GM12878 (cell line): ENCODE results near the gene CAPN10. TPM values are rescaled to one million over a fixed set of nuclear protein-coding genes. Genes with fewer than 3 reads are reported as not detected.
A peak's percentile ranks its signal among the peaks of the same experiment; 100 is the strongest.
"Not testable (repeated sequence)": the region's sequence is repeated elsewhere in the genome, so short reads cannot be mapped to it uniquely, and the experiment has no call there.

ENCODE experiments used
- ATAC-seq: fragments of 200-7000 bp; cut with Tn5 transposase; 3 replicates; pipeline ENCODE4 v1.9.1; 2020; ENCODE audit warnings: mild to moderate bottlenecking, moderate library complexity
- BruUV-seq: library from RNA; stranded (reverse); fragments of 400-500 nt; replicated peaks from 2 replicates; lab custom pipeline; 2021; lab: Mats Ljungman, UMichigan
- CTCF ChIA-PET: fragments of 300-600 bp; sonication (Branson Sonifier 250); formaldehyde crosslinking; extraction: SDS; loops from one replicate; lab custom pipeline; 2021; ENCODE audit warnings: inconsistent platforms; lab: Yijun Ruan, JAX
- POLR2A ChIA-PET: fragments of 350-600 bp; formaldehyde crosslinking; extraction: SDS; loops from one replicate; lab custom pipeline; 2021; ENCODE audit warnings: inconsistent platforms; lab: Charles Lee
- RAD21 ChIA-PET: fragments of 300-600 bp; sonication (Branson Sonifier 250); formaldehyde crosslinking; loops from one replicate; lab custom pipeline; 2023; ENCODE audit warnings: antibody characterized with exemption; ENCODE audit not compliant: unreplicated experiment; lab: Charles Lee
- SMC1A ChIA-PET: fragments of 300-600 bp; sonication (Branson Sonifier 250); formaldehyde crosslinking; loops from one replicate; lab custom pipeline; 2023; ENCODE audit not compliant: unreplicated experiment, uncharacterized antibody; lab: Charles Lee
- DNase-seq: peaks from one replicate; pipeline ENCODE4 v3.0.0-alpha.2; 2011; ENCODE audit warnings: low read depth, low spot score
- FAIRE-seq: peaks from 3 replicates; lab custom pipeline; 2011; peaks lifted over from hg19 to GRCh38; lab: Jason Lieb, UNC
- H2AFZ ChIP-seq: 2 replicates; pipeline ENCODE4 v1.6.0; 2011; ENCODE audit warnings: low read depth, low read length, control low read depth; ENCODE audit not compliant: control insufficient read depth
- H3K27ac ChIP-seq: 2 replicates; pipeline ENCODE4 v1.5.1; 2011; ENCODE audit warnings: control low read depth; ENCODE audit not compliant: control insufficient read depth, insufficient read depth
- H3K27me3 ChIP-seq, 2 experiments: replicated peaks in 1 of 2; 2 replicates each; pipeline versions ENCODE4 v1.6.0 to v1.6.1; 2011; ENCODE audit warnings: low read length in 1 of 2; ENCODE audit not compliant: control insufficient read depth in 2 of 2, insufficient read depth in 2 of 2
- H3K36me3 ChIP-seq, 2 experiments: 2 replicates each; pipeline ENCODE4 v1.5.1; 2011; ENCODE audit warnings: low read length in 1 of 2; ENCODE audit not compliant: control insufficient read depth in 2 of 2, insufficient read depth in 2 of 2
- H3K4me1 ChIP-seq: 2 replicates; pipeline ENCODE4 v1.6.1; 2011; ENCODE audit warnings: mild to moderate bottlenecking, low read length, moderate library complexity, mixed read lengths; ENCODE audit not compliant: control insufficient read depth, insufficient read depth
- H3K4me2 ChIP-seq: 2 replicates; pipeline ENCODE4 v1.6.0; 2011; ENCODE audit warnings: control low read depth; ENCODE audit not compliant: control insufficient read depth, insufficient read depth
- H3K4me3 ChIP-seq: fragments of 200-600 bp; sonication (generic); 2 replicates; pipeline ENCODE4 v1.5.1; 2016
- H3K79me2 ChIP-seq: 2 replicates; pipeline ENCODE4 v1.6.0; 2011; ENCODE audit warnings: low read length; ENCODE audit not compliant: control insufficient read depth, insufficient read depth
- H3K9ac ChIP-seq: 2 replicates; pipeline ENCODE4 v1.8.0; 2011; ENCODE audit warnings: low read length, control low read depth, mixed read lengths; ENCODE audit not compliant: control insufficient read depth, insufficient read depth
- H3K9me3 ChIP-seq: replicated peaks from 3 replicates; pipeline ENCODE4 v1.5.1; 2011; ENCODE audit warnings: mild to moderate bottlenecking, low read length; ENCODE audit not compliant: control insufficient read depth, insufficient read depth
- H4K20me1 ChIP-seq: 2 replicates; pipeline ENCODE4 v1.6.0; 2011; ENCODE audit not compliant: control insufficient read depth, insufficient read depth
- CHD1 ChIP-seq: IDR thresholded peaks from 2 replicates; pipeline ENCODE4 v1.6.1; 2012; ENCODE audit warnings: low read depth, low read length, improper control_type of control experiment
- MTA2 ChIP-seq: fragments of 450-650 bp; IDR thresholded peaks from 2 replicates; pipeline ENCODE4 v1.6.1; 2016; ENCODE audit warnings: low read depth, mild to moderate bottlenecking, moderate library complexity
- MTA3 ChIP-seq: IDR thresholded peaks from 2 replicates; pipeline ENCODE4 v1.6.1; 2012; ENCODE audit warnings: low read length, inconsistent platforms, borderline replicate concordance
- MYC ChIP-seq: IDR thresholded peaks from 2 replicates; pipeline ENCODE4 v1.6.1; 2011; ENCODE audit warnings: mild to moderate bottlenecking, low read length, moderate library complexity, inconsistent platforms; ENCODE audit not compliant: insufficient read depth, insufficient replicate concordance, insufficient read length, severe bottlenecking
- NBN ChIP-seq: fragments of 450-650 bp; IDR thresholded peaks from 2 replicates; pipeline ENCODE4 v1.6.1; 2016
- NFIC ChIP-seq: IDR thresholded peaks from 2 replicates; pipeline ENCODE4 v1.6.1; 2012; ENCODE audit warnings: low read depth, mild to moderate bottlenecking, inconsistent platforms, low read length, moderate library complexity
- NFYA ChIP-seq: IDR thresholded peaks from 2 replicates; pipeline ENCODE4 v1.6.1; 2011; ENCODE audit warnings: low read depth, mild to moderate bottlenecking, low read length, improper control_type of control experiment, borderline replicate concordance
- NR2C1 ChIP-seq: fragments of 450-650 bp; IDR thresholded peaks from 2 replicates; pipeline ENCODE4 v1.6.1; 2017; ENCODE audit warnings: antibody characterized with exemption, mild to moderate bottlenecking, moderate library complexity
- POLR2AphosphoS2 ChIP-seq: IDR thresholded peaks from 2 replicates; pipeline ENCODE4 v1.6.1; 2011; ENCODE audit warnings: low read depth, mild to moderate bottlenecking, low read length, improper control_type of control experiment, moderate library complexity
- RAD51 ChIP-seq: fragments of 450-650 bp; IDR thresholded peaks from 2 replicates; pipeline ENCODE4 v1.6.1; 2016; ENCODE audit warnings: moderate library complexity, mild to moderate bottlenecking, inconsistent platforms
- WGBS: methylation state at CpG from one replicate; pipeline ENCODE4 v1.1.6; 2016; ENCODE audit warnings: low lambda C conversion rate; ENCODE audit not compliant: insufficient replicate concordance, insufficient coverage; ENCODE audit errors: missing lambda C conversion rate; 5-methylcytosine and 5-hydroxymethylcytosine counted together
- in situ Hi-C: fragments of 300-500 bp; cut with MboI; formaldehyde crosslinking; loops from 9 replicates; pipeline ENCODE4 v1.14.3; 2018; ENCODE audit warnings: mixed read lengths
- intact Hi-C: fragments of 100-400 bp; cut with micrococcal nuclease; formaldehyde crosslinking; loops from one replicate; pipeline ENCODE4 v1.14.2; 2022; ENCODE audit not compliant: unreplicated experiment
- polyA plus RNA-seq, 11 experiments: library from polyadenylated mRNA; depleted of rRNA in 4 of 11; unstranded in 6 of 11; stranded (reverse) in 5 of 11; fragments of >200 nt; fragmentation: Nextera tagmentation in 4 of 11; fragmentation: Illumina TruSeq in 1 of 11; extraction: Ambion mirVana in 4 of 11; extraction: Trizol in 1 of 11; gene quantifications; 1 replicate in 1 of 11; 2 replicates in 10 of 11; pipeline versions ENCODE4 v1.2.1 to v1.2.3, GENCODE V29; 2011 to 2016; ENCODE audit warnings: inconsistent platforms in 2 of 11, missing spikeins in 2 of 11, low read depth in 1 of 11
- total RNA-seq, 4 experiments: library from RNA; depleted of rRNA in 3 of 4; stranded (reverse); fragments of >200 nt in 3 of 4; fragmentation: Illumina TruSeq in 1 of 4; extraction: Trizol in 1 of 4; gene quantifications; 2 replicates each; pipeline versions ENCODE4 v1.2.1 to v1.2.3, GENCODE V29; 2013 to 2021
- TF ChIP-seq, protein P1 (sequence below): IDR thresholded peaks from 2 replicates; pipeline ENCODE4 v1.6.1; 2011; ENCODE audit warnings: borderline replicate concordance, low read depth, mild to moderate bottlenecking, moderate library complexity, mixed read lengths, low read length; ENCODE audit not compliant: insufficient read depth; ENCODE audit errors: extremely low read length

CAPN10 gene
- total and polyA plus RNA-seq, 10 of the 15 experiments (the other 5 are each of a cell fraction or from before 2014, with no cell fraction given), result 0.37 to 40.6 (median 17.5) TPM

GRCh38 chr2:240561325-240561971 lies 25.1 kb upstream of the CAPN10 start (continued):
- TF ChIP-seq POLR2AphosphoS2, result no peak
- no peak; the same call in 1 of the 2 replicates for TF ChIP-seq NBN
- TF ChIP-seq RAD51, result peak; percentile 63
- no peak for TF ChIP-seq NFYA
- no peak for TF ChIP-seq NFIC
- TF ChIP-seq, protein P1, sequence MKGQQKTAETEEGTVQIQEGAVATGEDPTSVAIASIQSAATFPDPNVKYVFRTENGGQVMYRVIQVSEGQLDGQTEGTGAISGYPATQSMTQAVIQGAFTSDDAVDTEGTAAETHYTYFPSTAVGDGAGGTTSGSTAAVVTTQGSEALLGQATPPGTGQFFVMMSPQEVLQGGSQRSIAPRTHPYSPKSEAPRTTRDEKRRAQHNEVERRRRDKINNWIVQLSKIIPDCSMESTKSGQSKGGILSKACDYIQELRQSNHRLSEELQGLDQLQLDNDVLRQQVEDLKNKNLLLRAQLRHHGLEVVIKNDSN, result no peak
- peak; percentile 65; the same call in 1 of the 2 replicates for TF ChIP-seq CHD1
- TF ChIP-seq MYC, result no peak
- no peak for TF ChIP-seq MTA2
- no peak for TF ChIP-seq NR2C1
- TF ChIP-seq MTA3, result no peak

DNA sequence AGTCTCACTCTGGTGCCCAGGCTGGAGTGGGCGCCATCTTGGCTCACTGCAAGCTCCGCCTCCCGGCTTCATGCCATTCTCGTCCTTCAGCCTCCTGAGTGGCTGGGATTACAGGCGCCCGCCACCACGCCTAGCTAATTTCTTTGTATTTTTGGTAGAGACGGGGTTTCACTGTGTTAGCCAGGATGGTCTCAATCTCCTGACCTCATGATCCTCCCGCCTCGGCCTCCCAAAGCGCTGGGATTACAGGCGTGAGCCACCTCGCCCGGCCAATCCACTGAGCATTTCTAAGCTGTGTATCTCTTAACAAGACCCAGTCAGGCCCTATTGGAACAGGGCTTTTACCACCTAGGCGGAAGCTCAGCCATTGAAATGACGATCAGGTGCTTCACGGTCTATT lies 23.3 kb upstream of the CAPN10 start:
- H3K27me3 ChIP-seq, FAIRE-seq, H3K36me3 ChIP-seq, H4K20me1 ChIP-seq, ATAC-seq, intact Hi-C loops, H2AFZ ChIP-seq, H3K4me3 ChIP-seq, H3K9ac ChIP-seq, H3K9me3 ChIP-seq, BruUV-seq, DNase-seq, in situ Hi-C loops, H3K27ac ChIP-seq, H3K4me2 ChIP-seq: not testable (repeated sequence)
- H3K79me2 ChIP-seq, result peaks cover 53% of the 10 kb centered on the region
- SMC1A ChIA-PET, result interaction anchor here (1.1 to 12.1 kb wide), 4 partner anchors 12 to 58 kb away, joined by 3 to 124 read pairs (median 4); partner anchors contain the start of gene CAPN10
- RAD21 ChIA-PET, result interaction anchor here (1.7 to 11.7 kb wide), 4 partner anchors 21 to 49 kb away, joined by 3 to 206 read pairs (median 23); partner anchors contain the start of gene CAPN10
- CTCF ChIA-PET, result interaction anchor here (7.8 to 7.9 kb wide), 2 partner anchors 21 to 49 kb away, joined by 45 to 196 read pairs; partner anchors contain the start of gene CAPN10
- peaks cover 55% of the 10 kb centered on the region for H3K4me1 ChIP-seq
- POLR2A ChIA-PET, result interaction anchor here (1.5 to 7.8 kb wide), 2 partner anchors 12 to 23 kb away, joined by 4 to 233 read pairs; partner anchors contain the start of gene CAPN10
- WGBS, result 98% methylated on average over 17 of the region's 17 CpGs
